ENCODE results near the gene INSL3. TPM values are rescaled to one million over a fixed set of nuclear protein-coding genes. Genes with fewer than 3 reads are reported as not detected.

Gene INSL3
- total RNA-seq, 5 donors from 2014 or later (not counting 1 experiment from before 2014, with no cell fraction given) = 4.3 to 8.9 (median 5.4) TPM

GRCh38 chr19:17794412-17794730 is 26.9 kb downstream of the INSL3 start:
- H3K27me3 ChIP-seq (replicated peaks in 1 of 2; ENCODE audit: control insufficient read depth in 2 of 2, extremely low read depth in 1 of 2, insufficient read depth in 2 of 2, low read length in 1 of 2) = peaks cover 0 to 26% of the 10 kb centered on the region in 2 experiments
- ATAC-seq (replicated peaks in 1 of 4) (no peak), DNase-seq (no peak)
- Mint-ChIP-seq H3K9me3 (no peaks in the 10 kb centered on the region), H3K27ac (peak overlapping the region; percentile 61 to 71), H3K36me3 (no peaks in the 10 kb centered on the region), H3K4me3 (peak overlapping the region; percentile 55 to 77 (median 59)), H3K27me3 (no peaks in the 10 kb centered on the region), H3K4me1 (peaks cover 58 to 73% (median 62%) of the 10 kb centered on the region in 3 donors)
- H3K4me3 ChIP-seq (ENCODE audit: control insufficient read depth in 1 of 2, extremely low read depth in 1 of 2, low read length in 1 of 2) = peak overlapping the region in 1 of 2 donors; percentile 38
- 87% methylated on average over 9 of the region's 9 CpGs for WGBS (ENCODE audit: insufficient coverage)
- H3K4me1 ChIP-seq (ENCODE audit: control insufficient read depth in 1 of 2, extremely low read depth in 1 of 2, insufficient read depth in 2 of 2, low read length in 2 of 2) = peaks cover 29 to 62% of the 10 kb centered on the region in 2 experiments
- H3K27ac ChIP-seq (ENCODE audit: low read length) = no peak overlapping the region
- CTCF ChIA-PET = interaction anchor here in 1 of 2 donors (1.0 kb wide), 1 partner anchor 53 kb away, joined by 3 read pairs; the partner anchor contains the start of gene JAK3
- POLR2A ChIA-PET = no interaction called here
- no peaks in the 10 kb centered on the region for H3K36me3 ChIP-seq (ENCODE audit: control insufficient read depth in 2 of 2, extremely low read depth in 1 of 2, insufficient read depth in 1 of 2, low read length in 1 of 2)
- H3K9me3 ChIP-seq = no peaks in the 10 kb centered on the region

- no peaks in the 10 kb centered on the region for H3K9me3 Mint-ChIP-seq
- H3K9me3 ChIP-seq = no peaks in the 10 kb centered on the region
- H3K27ac ChIP-seq (ENCODE audit: low read length) = no peak overlapping the region
- peaks cover 16% of the 10 kb centered on the region for H3K36me3 Mint-ChIP-seq
- peaks cover 10 to 18% of the 10 kb centered on the region in 2 donors for H3K36me3 ChIP-seq (ENCODE audit: control insufficient read depth in 2 of 2, extremely low read depth in 1 of 2, insufficient read depth in 1 of 2, low read length in 1 of 2)
- H3K27me3 Mint-ChIP-seq = no peaks in the 10 kb centered on the region
- ATAC-seq (replicated peaks in 1 of 4) (peak in 3 of 4 experiments; percentile 34 to 78 (median 38)), DNase-seq (peak in 5 of 35 experiments; percentile 14 to 46 (median 15))
- H3K27ac Mint-ChIP-seq = peak overlapping the region; percentile 78 to 81
- H3K4me1 Mint-ChIP-seq = peaks cover 37 to 51% (median 44%) of the 10 kb centered on the region in 3 donors
- WGBS (ENCODE audit: insufficient coverage) = 80% methylated on average over 1 of the region's 6 CpGs
- no peak overlapping the region for H3K4me3 Mint-ChIP-seq
- no peak overlapping the region for H3K4me3 ChIP-seq (ENCODE audit: control insufficient read depth in 1 of 2, extremely low read depth in 1 of 2, low read length in 1 of 2)
- CTCF ChIA-PET = interaction anchor here in 1 of 2 donors (1.1 kb wide), 1 partner anchor 23 kb away, joined by 3 read pairs; no protein-coding TSS in a partner anchor
- POLR2A ChIA-PET = interaction anchor here in 1 of 2 donors (0.6 kb wide), 1 partner anchor 426 kb away, joined by 6 read pairs; no protein-coding TSS in a partner anchor
- H3K4me1 ChIP-seq (ENCODE audit: control insufficient read depth in 1 of 2, extremely low read depth in 1 of 2, insufficient read depth in 2 of 2, low read length in 2 of 2) = peaks cover 14 to 39% of the 10 kb centered on the region in 2 experiments
- H3K27me3 ChIP-seq (replicated peaks in 1 of 2; ENCODE audit: control insufficient read depth in 2 of 2, extremely low read depth in 1 of 2, insufficient read depth in 2 of 2, low read length in 1 of 2) = peaks cover 0 to 9% of the 10 kb centered on the region in 2 experiments
These were observed 31.1 kb downstream of the INSL3 start for GRCh38 chr19:17790059-17790780.

DNA sequence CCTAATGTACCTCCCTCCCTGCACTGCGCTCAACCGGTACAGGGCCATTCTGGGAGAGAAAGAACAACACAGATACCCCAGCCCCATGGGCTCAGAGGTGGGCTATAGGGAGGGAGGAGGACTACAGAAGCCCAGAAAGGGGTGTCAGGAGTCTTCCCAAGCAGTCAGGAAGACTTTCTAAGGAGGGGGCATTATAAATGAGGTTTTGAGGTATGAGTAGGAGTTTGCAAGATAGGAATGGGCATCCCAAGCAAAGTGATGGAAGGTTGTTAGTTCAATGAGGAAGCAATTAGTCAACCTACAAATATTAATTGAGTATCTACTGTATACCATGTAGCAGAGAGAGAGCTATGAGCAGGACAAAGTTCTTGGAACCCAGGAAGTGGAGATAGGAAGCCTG is 32.7 kb downstream of the INSL3 start:
- ChIA-PET POLR2A (no interaction called here), CTCF (no interaction called here)
- Histone ChIP-seq H3K4me1 (ENCODE audit: control insufficient read depth in 1 of 2, extremely low read depth in 1 of 2, insufficient read depth in 2 of 2, low read length in 2 of 2) (peaks cover 12 to 33% of the 10 kb centered on the region in 2 experiments), H3K4me3 (ENCODE audit: control insufficient read depth in 1 of 2, extremely low read depth in 1 of 2, low read length in 1 of 2) (no peak overlapping the region), H3K27me3 (replicated peaks in 1 of 2; ENCODE audit: control insufficient read depth in 2 of 2, extremely low read depth in 1 of 2, insufficient read depth in 2 of 2, low read length in 1 of 2) (no peaks in the 10 kb centered on the region), H3K27ac (ENCODE audit: low read length) (no peak overlapping the region), H3K9me3 (no peaks in the 10 kb centered on the region), H3K36me3 (ENCODE audit: control insufficient read depth in 2 of 2, extremely low read depth in 1 of 2, insufficient read depth in 1 of 2, low read length in 1 of 2) (peaks cover 10 to 29% of the 10 kb centered on the region in 2 donors)
- H3K27ac Mint-ChIP-seq = peak overlapping the region; percentile 10 to 80
- ATAC-seq (replicated peaks in 1 of 4) = no peak
- H3K9me3 Mint-ChIP-seq = no peaks in the 10 kb centered on the region
- H3K27me3 Mint-ChIP-seq = no peaks in the 10 kb centered on the region
- no peak for DNase-seq
- H3K36me3 Mint-ChIP-seq = peaks cover 27% of the 10 kb centered on the region
- WGBS (ENCODE audit: insufficient coverage) = no CpG with 5 or more reads among the region's 2 CpGs
- peaks cover 31 to 46% (median 32%) of the 10 kb centered on the region in 3 donors for H3K4me1 Mint-ChIP-seq
- no peak overlapping the region for H3K4me3 Mint-ChIP-seq

GRCh38 chr19:17787274-17787913 is 33.9 kb downstream of the INSL3 start:
- H3K27ac Mint-ChIP-seq = no peak overlapping the region

DNA sequence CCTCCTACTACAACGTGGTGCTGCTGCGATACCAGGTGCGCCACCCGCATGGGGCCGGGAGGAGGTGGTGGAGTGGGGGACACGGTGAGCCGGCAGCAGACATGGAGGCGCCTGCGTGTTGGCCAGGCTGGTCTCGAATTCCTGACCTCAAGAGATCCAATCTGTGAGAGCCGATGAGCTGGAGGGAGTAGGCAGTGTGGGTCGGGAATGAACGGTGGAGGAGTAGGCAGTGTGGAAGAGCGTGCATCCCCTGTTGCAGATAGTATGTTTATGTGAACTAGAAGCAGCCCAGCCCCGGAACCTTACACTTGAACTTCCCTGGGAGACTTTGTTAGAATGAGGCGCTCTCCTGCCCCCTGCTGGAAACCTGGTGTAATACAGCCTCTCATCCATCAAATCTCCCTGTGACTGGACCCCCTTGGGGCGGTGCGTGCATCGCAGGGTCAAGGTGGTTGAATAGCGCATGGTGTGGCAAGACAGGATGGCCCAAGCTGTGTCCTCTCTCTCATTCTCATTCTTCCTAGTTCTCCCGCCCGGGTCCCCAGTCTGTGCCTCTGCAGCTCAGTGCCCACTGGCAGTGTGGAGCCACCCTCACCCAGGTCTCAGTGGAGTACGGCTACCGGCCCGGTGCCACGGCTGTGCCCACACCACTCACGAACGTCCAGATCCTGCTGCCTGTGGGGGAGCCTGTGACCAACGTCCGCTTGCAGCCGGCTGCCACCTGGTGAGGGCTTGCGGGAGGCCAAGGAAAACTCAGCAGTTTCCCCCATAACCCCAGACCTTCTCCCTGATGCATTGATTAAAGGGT is 36.9 kb downstream of the INSL3 start:
- Mint-ChIP-seq H3K4me3 (no peak overlapping the region), H3K36me3 (peaks cover 35% of the 10 kb centered on the region), H3K27me3 (no peaks in the 10 kb centered on the region), H3K27ac (peak overlapping the region; percentile 39 to 49), H3K9me3 (no peaks in the 10 kb centered on the region), H3K4me1 (peaks cover 7 to 16% (median 10%) of the 10 kb centered on the region in 3 donors)
- ATAC-seq (replicated peaks in 1 of 4) (peak; percentile 67 to 80 (median 76)), DNase-seq (peak; percentile 39 to 83 (median 70))
- Histone ChIP-seq H3K27ac (ENCODE audit: low read length) (no peak overlapping the region), H3K4me3 (ENCODE audit: control insufficient read depth in 1 of 2, extremely low read depth in 1 of 2, low read length in 1 of 2) (no peak overlapping the region), H3K27me3 (replicated peaks in 1 of 2; ENCODE audit: control insufficient read depth in 2 of 2, extremely low read depth in 1 of 2, insufficient read depth in 2 of 2, low read length in 1 of 2) (no peaks in the 10 kb centered on the region), H3K4me1 (ENCODE audit: control insufficient read depth in 1 of 2, extremely low read depth in 1 of 2, insufficient read depth in 2 of 2, low read length in 2 of 2) (peaks cover 0 to 9% of the 10 kb centered on the region in 2 experiments), H3K9me3 (no peaks in the 10 kb centered on the region), H3K36me3 (ENCODE audit: control insufficient read depth in 2 of 2, extremely low read depth in 1 of 2, insufficient read depth in 1 of 2, low read length in 1 of 2) (peaks cover 23 to 45% of the 10 kb centered on the region in 2 donors)
- CTCF ChIA-PET = interaction anchor here in 1 of 2 donors (0.9 kb wide), 1 partner anchor 178 kb away, joined by 3 read pairs; no protein-coding TSS in a partner anchor
- POLR2A ChIA-PET = interaction anchor here in 1 of 2 donors (0.6 kb wide), 1 partner anchor 341 kb away, joined by 4 read pairs; no protein-coding TSS in a partner anchor
- 81% methylated on average over 22 of the region's 32 CpGs for WGBS (ENCODE audit: insufficient coverage)

More at GRCh38 chr19:17787274-17787913, 33.9 kb downstream of the INSL3 start:
- POLR2A ChIA-PET = interaction anchor here in 1 of 2 donors (0.5 to 0.6 kb wide), 2 partner anchors 20 to 274 kb away, joined by 4 to 9 read pairs; no protein-coding TSS in a partner anchor
- H3K9me3 ChIP-seq = no peaks in the 10 kb centered on the region
- DNase-seq = no peak
- peaks cover 13 to 36% of the 10 kb centered on the region in 2 donors for H3K36me3 ChIP-seq (ENCODE audit: control insufficient read depth in 2 of 2, extremely low read depth in 1 of 2, insufficient read depth in 1 of 2, low read length in 1 of 2)
- H3K27me3 ChIP-seq (replicated peaks in 1 of 2; ENCODE audit: control insufficient read depth in 2 of 2, extremely low read depth in 1 of 2, insufficient read depth in 2 of 2, low read length in 1 of 2) = no peaks in the 10 kb centered on the region
- 98% methylated on average over 12 of the region's 14 CpGs for WGBS (ENCODE audit: insufficient coverage)
- H3K36me3 Mint-ChIP-seq = peaks cover 30% of the 10 kb centered on the region
- H3K4me1 ChIP-seq (ENCODE audit: control insufficient read depth in 1 of 2, extremely low read depth in 1 of 2, insufficient read depth in 2 of 2, low read length in 2 of 2) = peaks cover 9 to 30% of the 10 kb centered on the region in 2 experiments
- no peak overlapping the region for H3K27ac ChIP-seq (ENCODE audit: low read length)
- H3K27me3 Mint-ChIP-seq = no peaks in the 10 kb centered on the region
- no peak overlapping the region for H3K4me3 ChIP-seq (ENCODE audit: control insufficient read depth in 1 of 2, extremely low read depth in 1 of 2, low read length in 1 of 2)
- CTCF ChIA-PET = no interaction called here
- ATAC-seq (replicated peaks in 1 of 4) = no peak
- H3K9me3 Mint-ChIP-seq = no peaks in the 10 kb centered on the region
- H3K4me1 Mint-ChIP-seq = peaks cover 25 to 37% (median 28%) of the 10 kb centered on the region in 3 donors
- H3K4me3 Mint-ChIP-seq = no peak overlapping the region
